ENCODE measurements around the gene HLX.

HLX gene

GRCh38 chr1:220905650-220906560 lies 26.7 kb downstream of the HLX start:
- no peaks in the 10 kb centered on the region for H3K36me3 ChIP-seq (ENCODE audit: insufficient read depth, low read length)
- H3K9ac ChIP-seq (ENCODE audit: low read length), result no peak overlapping the region
- no peak overlapping the region for H3K27ac ChIP-seq (ENCODE audit: low read depth, low read length)
- H3K27me3 ChIP-seq (ENCODE audit: control insufficient read depth in 1 of 2, insufficient read depth in 2 of 2, low read length in 2 of 2), result no peaks in the 10 kb centered on the region
- peaks cover 23% of the 10 kb centered on the region for H3K4me1 ChIP-seq (ENCODE audit: insufficient read depth, low read length)
- no peak overlapping the region for H3K4me3 ChIP-seq (ENCODE audit: low read depth in 1 of 2, low read length in 2 of 2)
- H3K9me3 ChIP-seq (ENCODE audit: low read length), result no peaks in the 10 kb centered on the region

DNA sequence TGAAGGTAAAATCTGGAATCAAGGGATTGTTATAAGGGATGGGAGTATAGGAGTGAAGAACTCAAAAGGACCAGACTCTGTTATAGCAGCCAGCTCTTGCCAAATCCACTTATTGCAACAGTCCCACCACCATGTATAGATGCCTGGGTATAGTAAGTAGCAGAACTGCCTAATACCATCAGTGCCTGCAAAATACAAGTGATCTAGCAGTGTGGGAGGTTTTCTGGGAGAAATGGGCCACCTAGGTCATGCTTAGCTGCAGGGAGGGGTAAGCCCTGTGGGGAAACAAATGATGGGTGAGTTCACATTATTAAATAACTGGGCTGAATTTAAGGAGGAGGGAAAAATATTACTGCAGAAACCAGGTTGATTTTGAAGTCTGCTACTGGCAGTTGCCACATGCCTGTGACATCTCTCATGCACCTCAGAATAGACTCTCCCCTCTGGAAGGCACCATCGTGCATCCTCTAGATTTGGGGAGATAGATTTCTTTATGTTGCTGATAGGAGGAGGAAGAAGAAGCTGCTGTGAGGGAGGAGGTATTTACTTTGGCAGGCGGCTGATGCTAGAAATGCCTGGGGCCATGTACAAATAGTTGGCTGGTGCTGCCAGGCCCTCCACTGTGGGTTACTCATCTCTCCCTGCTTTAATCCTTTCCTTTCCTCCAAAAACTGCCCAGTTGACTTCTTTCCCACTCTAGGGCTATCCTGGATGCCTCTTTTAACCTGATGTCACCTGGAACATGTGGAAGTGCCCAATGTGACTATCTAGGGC lies 27.5 kb downstream of the HLX start:
- H3K27ac ChIP-seq (ENCODE audit: low read depth, low read length), result no peak overlapping the region
- H3K27me3 ChIP-seq (ENCODE audit: control insufficient read depth in 1 of 2, insufficient read depth in 2 of 2, low read length in 2 of 2), result no peaks in the 10 kb centered on the region
- H3K9me3 ChIP-seq (ENCODE audit: low read length), result no peaks in the 10 kb centered on the region
- peaks cover 23% of the 10 kb centered on the region for H3K4me1 ChIP-seq (ENCODE audit: insufficient read depth, low read length)
- no peaks in the 10 kb centered on the region for H3K36me3 ChIP-seq (ENCODE audit: insufficient read depth, low read length)
- no peak overlapping the region for H3K4me3 ChIP-seq (ENCODE audit: low read depth in 1 of 2, low read length in 2 of 2)
- H3K9ac ChIP-seq (ENCODE audit: low read length), result no peak overlapping the region

- H3K27me3 ChIP-seq (ENCODE audit: control insufficient read depth in 1 of 2, insufficient read depth in 2 of 2, low read length in 2 of 2), result no peaks in the 10 kb centered on the region
- H3K36me3 ChIP-seq (ENCODE audit: insufficient read depth, low read length), result no peaks in the 10 kb centered on the region
- H3K4me3 ChIP-seq (ENCODE audit: low read depth in 1 of 2, low read length in 2 of 2), result no peak overlapping the region
- peaks cover 21% of the 10 kb centered on the region for H3K4me1 ChIP-seq (ENCODE audit: insufficient read depth, low read length)
- H3K9me3 ChIP-seq (ENCODE audit: low read length), result no peaks in the 10 kb centered on the region
- no peak overlapping the region for H3K9ac ChIP-seq (ENCODE audit: low read length)
- no peak overlapping the region for H3K27ac ChIP-seq (ENCODE audit: low read depth, low read length)
Observed at GRCh38 chr1:220908757-220909156, 29.5 kb downstream of the HLX start.

DNA sequence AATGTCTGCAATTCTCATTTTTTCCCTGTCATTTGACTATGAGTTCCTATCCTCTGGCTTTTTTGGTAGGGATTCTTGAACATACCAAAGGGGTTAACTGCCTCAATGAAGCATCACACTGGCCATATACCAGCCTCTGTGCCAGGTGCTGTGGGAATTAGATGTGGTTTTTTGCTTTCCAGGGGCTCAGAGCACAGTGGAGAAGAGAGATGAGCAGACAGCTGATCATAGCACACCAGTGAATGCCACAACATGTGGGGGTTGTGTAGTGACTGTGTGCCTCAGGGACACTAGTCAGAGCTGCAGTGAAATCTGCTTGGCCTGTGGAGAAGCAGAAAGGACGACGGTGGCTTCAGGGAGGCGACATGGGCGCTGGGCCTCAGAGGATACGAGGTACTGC lies 30.8 kb downstream of the HLX start:
- Histone ChIP-seq H3K36me3 (ENCODE audit: insufficient read depth, low read length) (no peaks in the 10 kb centered on the region), H3K9ac (ENCODE audit: low read length) (no peak overlapping the region), H3K4me1 (ENCODE audit: insufficient read depth, low read length) (peaks cover 9% of the 10 kb centered on the region)

GRCh38 chr1:220914283-220915116 lies 35.3 kb downstream of the HLX start:
- Histone ChIP-seq H3K27ac (ENCODE audit: low read depth, low read length) (no peak overlapping the region), H3K9me3 (ENCODE audit: low read length) (no peaks in the 10 kb centered on the region), H3K36me3 (ENCODE audit: insufficient read depth, low read length) (no peaks in the 10 kb centered on the region), H3K27me3 (ENCODE audit: control insufficient read depth in 1 of 2, insufficient read depth in 2 of 2, low read length in 2 of 2) (no peaks in the 10 kb centered on the region), H3K9ac (ENCODE audit: low read length) (no peak overlapping the region), H3K4me1 (ENCODE audit: insufficient read depth, low read length) (peaks cover 22% of the 10 kb centered on the region), H3K4me3 (ENCODE audit: low read depth in 1 of 2, low read length in 2 of 2) (no peak overlapping the region)

More for the DNA sequence above, 30.8 kb downstream of the HLX start:
- no peaks in the 10 kb centered on the region for H3K27me3 ChIP-seq (ENCODE audit: control insufficient read depth in 1 of 2, insufficient read depth in 2 of 2, low read length in 2 of 2)
- no peak overlapping the region for H3K4me3 ChIP-seq (ENCODE audit: low read depth in 1 of 2, low read length in 2 of 2)
- no peak overlapping the region for H3K27ac ChIP-seq (ENCODE audit: low read depth, low read length)
- H3K9me3 ChIP-seq (ENCODE audit: low read length), result no peaks in the 10 kb centered on the region

GRCh38 chr1:220915117-220915440 lies 35.8 kb downstream of the HLX start:
- Histone ChIP-seq H3K4me3 (ENCODE audit: low read depth in 1 of 2, low read length in 2 of 2) (no peak overlapping the region), H3K9ac (ENCODE audit: low read length) (no peak overlapping the region), H3K9me3 (ENCODE audit: low read length) (no peaks in the 10 kb centered on the region), H3K27me3 (ENCODE audit: control insufficient read depth in 1 of 2, insufficient read depth in 2 of 2, low read length in 2 of 2) (no peaks in the 10 kb centered on the region), H3K27ac (ENCODE audit: low read depth, low read length) (no peak overlapping the region), H3K4me1 (ENCODE audit: insufficient read depth, low read length) (peaks cover 24% of the 10 kb centered on the region), H3K36me3 (ENCODE audit: insufficient read depth, low read length) (no peaks in the 10 kb centered on the region)

DNA sequence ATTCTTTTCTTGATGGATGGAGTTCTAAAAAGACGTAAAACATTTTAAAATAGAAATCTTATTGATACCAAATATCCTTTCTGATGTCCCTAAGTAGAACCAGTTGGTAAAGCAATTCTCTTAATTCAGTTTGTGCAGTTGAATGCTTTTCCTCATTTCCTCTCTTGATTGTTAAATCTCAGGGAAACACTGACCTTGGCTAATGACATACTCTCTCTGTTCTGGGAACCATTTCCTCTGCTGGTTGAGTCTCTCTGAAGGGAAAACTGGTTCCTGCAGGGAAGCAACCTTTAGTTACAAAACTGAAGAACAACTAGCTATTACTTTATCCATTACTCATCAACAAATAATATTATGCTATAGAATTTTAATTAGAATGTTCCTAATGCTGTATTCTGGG lies 36.7 kb downstream of the HLX start:
- Histone ChIP-seq H3K9ac (ENCODE audit: low read length) (no peak overlapping the region), H3K27ac (ENCODE audit: low read depth, low read length) (no peak overlapping the region), H3K9me3 (ENCODE audit: low read length) (no peaks in the 10 kb centered on the region), H3K27me3 (ENCODE audit: control insufficient read depth in 1 of 2, insufficient read depth in 2 of 2, low read length in 2 of 2) (no peaks in the 10 kb centered on the region), H3K4me3 (ENCODE audit: low read depth in 1 of 2, low read length in 2 of 2) (no peak overlapping the region), H3K4me1 (ENCODE audit: insufficient read depth, low read length) (peaks cover 24% of the 10 kb centered on the region), H3K36me3 (ENCODE audit: insufficient read depth, low read length) (no peaks in the 10 kb centered on the region)

DNA sequence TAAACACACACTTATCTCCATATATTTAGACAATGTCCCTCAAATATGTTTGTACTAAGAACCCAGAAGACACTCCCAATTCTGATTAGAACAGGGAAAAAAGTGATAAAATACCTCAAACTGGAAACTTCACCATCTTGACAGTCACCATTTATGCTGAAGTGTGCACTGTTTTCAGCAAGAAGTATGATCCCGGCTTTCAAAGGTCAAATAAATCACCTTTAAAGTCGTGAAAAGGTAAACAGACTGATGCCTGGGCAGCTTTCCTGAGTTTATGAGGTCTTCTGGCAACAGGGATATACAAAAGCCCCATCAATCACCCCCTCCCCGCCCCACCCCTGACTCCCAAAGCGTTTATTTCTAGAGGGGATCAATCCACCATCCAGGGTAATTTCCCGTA lies 37.9 kb downstream of the HLX start:
- Histone ChIP-seq H3K36me3 (ENCODE audit: insufficient read depth, low read length) (no peaks in the 10 kb centered on the region), H3K4me3 (ENCODE audit: low read depth in 1 of 2, low read length in 2 of 2) (no peak overlapping the region), H3K9ac (ENCODE audit: low read length) (no peak overlapping the region), H3K27me3 (ENCODE audit: control insufficient read depth in 1 of 2, insufficient read depth in 2 of 2, low read length in 2 of 2) (no peaks in the 10 kb centered on the region), H3K9me3 (ENCODE audit: low read length) (no peaks in the 10 kb centered on the region), H3K27ac (ENCODE audit: low read depth, low read length) (no peak overlapping the region), H3K4me1 (ENCODE audit: insufficient read depth, low read length) (peaks cover 24% of the 10 kb centered on the region)

DNA sequence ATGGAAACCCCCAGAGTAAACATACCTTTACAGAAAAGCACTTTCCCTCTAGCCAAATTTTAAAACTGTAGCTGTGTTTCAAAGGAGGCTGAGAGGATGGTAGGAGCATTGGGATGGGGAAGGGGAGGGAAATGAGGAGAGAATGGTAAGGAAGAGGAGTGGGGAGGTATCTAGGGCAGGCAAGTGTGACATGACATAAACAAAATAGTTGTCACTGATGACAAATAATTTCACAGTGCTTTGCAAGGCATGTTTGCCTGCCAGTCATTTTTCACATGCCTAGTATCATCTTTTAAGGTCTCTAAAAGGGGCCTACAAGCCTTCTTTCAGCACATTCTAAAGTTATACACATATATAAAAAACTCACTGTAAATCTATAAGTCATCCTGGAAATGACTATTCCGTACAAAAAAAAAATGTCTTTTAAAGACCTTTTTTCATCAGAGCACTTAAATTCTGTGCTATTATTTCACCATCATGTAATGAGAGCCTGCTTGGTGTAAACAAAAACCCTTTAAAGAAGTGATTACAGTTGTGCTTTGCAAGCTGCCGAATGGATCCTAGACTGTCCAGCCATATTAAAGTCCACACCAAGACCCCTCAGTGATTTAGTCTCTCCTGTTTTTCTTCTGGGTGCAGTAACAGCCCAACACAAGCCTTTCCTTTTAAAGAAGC lies 38.4 kb downstream of the HLX start:
- Histone ChIP-seq H3K4me1 (ENCODE audit: insufficient read depth, low read length) (peaks cover 24% of the 10 kb centered on the region), H3K27ac (ENCODE audit: low read depth, low read length) (no peak overlapping the region), H3K4me3 (ENCODE audit: low read depth in 1 of 2, low read length in 2 of 2) (no peak overlapping the region)

DNA sequence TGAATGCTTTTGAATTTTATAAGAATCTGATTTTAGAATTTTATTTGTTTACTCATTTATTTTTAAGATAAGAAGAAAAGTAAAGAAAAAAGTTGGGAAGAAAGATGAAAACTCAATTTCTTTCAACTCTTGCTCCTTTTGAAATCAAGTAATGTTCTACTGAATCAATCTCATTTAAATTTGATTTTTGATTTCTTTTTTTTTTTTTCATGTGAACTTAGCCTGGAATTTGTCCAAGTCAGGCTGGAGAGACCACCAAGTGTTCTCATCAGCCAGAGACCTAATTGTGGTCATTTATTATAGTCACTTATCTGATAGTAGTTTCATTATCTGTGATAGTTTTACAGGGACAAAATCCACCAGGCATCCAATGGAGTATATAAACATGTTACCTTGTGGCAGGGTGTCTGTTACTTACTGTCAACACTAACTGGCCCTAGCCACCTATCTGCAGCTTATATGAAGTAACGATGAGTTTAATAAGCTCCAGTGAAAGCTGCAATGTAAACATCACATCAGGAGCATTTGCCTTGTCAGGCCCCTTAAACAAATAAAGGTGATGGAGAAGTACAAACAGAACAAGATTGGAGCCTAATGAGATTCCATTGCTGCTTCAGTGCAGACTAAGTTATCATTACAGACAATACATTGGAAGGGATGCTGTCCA lies 39.2 kb downstream of the HLX start:
- H3K27me3 ChIP-seq (ENCODE audit: control insufficient read depth in 1 of 2, insufficient read depth in 2 of 2, low read length in 2 of 2), result no peaks in the 10 kb centered on the region
- no peak overlapping the region for H3K27ac ChIP-seq (ENCODE audit: low read depth, low read length)
- H3K4me3 ChIP-seq (ENCODE audit: low read depth in 1 of 2, low read length in 2 of 2), result no peak overlapping the region
- no peaks in the 10 kb centered on the region for H3K9me3 ChIP-seq (ENCODE audit: low read length)
- H3K9ac ChIP-seq (ENCODE audit: low read length), result no peak overlapping the region
- no peaks in the 10 kb centered on the region for H3K36me3 ChIP-seq (ENCODE audit: insufficient read depth, low read length)
- peaks cover 24% of the 10 kb centered on the region for H3K4me1 ChIP-seq (ENCODE audit: insufficient read depth, low read length)

More for the DNA sequence above, 38.4 kb downstream of the HLX start:
- H3K9me3 ChIP-seq (ENCODE audit: low read length), result no peaks in the 10 kb centered on the region
- no peaks in the 10 kb centered on the region for H3K27me3 ChIP-seq (ENCODE audit: control insufficient read depth in 1 of 2, insufficient read depth in 2 of 2, low read length in 2 of 2)
- H3K36me3 ChIP-seq (ENCODE audit: insufficient read depth, low read length), result no peaks in the 10 kb centered on the region
- H3K9ac ChIP-seq (ENCODE audit: low read length), result no peak overlapping the region
